Activated T-cell treated with anti-CD3 and anti-CD28 coated beads, Interleukin-2, amount 50 U/mL, for 48 hours (primary cell): Measurements from ENCODE around the gene SLC22A7.

Experiments
- DNase-seq, 2 experiments: peaks; one replicate each; pipeline ENCODE4 v3.0.0-alpha.2; 2020

Gene SLC22A7

DNA sequence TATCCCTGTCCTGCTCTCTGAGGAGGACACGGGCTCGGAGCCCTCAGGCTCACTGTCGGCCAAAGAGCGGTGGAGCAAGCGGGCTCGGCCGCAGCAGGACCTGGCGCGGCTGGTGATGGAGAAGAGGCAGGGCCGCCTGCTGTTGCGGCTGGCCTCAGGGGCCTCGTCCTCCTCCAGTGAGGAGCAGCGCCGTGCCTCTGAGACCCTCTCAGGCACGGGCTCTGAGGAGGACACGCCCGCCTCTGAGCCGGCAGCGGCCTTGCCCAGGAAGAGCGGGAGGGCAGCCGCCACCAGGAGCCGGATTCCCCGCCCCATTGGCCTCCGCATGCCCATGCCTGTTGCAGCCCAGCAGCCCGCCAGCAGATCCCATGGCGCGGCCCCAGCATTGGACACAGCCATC lies 14.2 kb upstream of the SLC22A7 start:
- no peak for DNase-seq

DNA sequence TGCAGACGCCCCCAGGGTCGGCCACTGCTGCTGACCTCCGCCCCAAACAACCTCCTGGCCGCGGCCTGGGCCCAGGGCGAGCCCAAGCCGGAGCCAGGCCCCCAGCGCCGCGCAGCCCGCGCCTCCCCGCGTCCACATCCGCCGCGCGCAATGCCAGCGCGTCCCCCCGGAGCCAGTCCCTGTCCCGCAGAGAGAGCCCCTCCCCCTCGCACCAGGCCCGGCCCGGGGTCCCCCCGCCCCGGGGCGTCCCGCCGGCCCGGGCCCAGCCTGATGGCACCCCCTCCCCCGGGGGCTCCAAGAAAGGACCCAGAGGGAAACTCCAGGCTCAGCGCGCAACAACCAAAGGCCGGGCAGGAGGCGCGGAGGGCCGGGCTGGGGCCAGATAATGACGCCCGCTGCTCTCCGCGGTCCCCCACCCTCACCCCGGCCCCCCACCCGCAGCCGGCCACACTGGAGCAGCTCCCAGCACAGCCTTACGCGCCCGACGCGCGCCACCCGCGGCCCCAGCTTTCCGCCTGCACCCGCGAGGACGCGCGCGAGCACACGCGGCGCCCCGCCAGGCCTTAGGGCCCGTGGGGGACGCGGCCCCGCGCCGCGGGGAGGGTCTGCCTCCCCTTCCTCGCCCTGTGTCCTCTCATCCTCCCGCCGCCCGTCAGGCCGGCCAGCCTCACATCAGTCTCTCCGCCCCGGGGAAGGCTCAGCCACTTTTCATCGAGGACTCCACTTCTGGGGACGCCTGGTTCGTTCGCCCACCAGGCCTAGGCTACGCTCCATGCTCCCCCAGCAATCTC lies 12.9 kb upstream of the SLC22A7 start:
- DNase-seq = no peak

DNA sequence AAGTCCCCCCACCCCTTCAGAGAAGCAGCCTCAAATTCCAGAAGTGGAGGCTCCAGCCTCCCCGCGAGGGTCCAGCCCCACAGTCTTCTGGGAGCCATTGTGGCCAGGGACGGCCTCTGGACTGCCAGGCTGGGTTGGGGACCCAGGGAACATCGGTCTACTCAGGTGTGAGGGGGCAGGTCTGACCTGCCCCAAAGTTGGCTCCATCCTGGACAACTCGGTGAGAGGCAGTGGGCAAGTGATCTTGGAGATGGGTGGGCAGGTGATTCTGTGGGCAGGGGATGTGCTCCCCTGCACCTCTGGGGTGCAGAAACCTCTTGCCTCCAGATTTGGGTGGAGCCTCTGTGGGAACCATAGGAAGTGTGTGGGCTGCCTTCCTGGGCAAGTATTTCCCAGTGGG lies 12.2 kb upstream of the SLC22A7 start:
- no peak for DNase-seq

DNA sequence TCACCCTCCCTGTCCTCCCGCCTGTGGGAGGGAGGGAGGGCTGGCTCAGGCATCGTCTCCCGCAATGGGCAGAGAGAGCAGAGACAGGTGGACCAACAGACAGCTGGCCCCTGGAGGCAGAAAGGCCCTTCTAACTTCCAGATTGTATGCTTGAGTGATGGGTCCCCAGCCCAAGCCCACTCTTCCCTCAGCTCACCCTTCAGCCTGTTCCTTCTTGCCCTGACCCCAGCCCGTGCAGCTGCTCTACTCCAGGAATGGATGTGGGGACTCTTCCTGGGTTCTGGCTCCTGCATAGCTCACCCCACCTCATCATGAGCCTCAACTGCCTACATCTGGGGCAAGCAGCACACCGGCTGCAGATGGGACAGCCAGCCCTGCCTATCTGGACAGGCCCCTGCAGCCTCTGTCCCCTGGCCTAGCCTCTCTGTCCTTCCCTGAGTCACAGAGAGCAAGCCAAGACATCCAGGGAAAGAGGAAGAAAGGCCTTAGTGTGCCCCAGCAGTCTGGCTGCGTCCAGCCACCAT lies 11.5 kb upstream of the SLC22A7 start:
- DNase-seq = no peak

DNA sequence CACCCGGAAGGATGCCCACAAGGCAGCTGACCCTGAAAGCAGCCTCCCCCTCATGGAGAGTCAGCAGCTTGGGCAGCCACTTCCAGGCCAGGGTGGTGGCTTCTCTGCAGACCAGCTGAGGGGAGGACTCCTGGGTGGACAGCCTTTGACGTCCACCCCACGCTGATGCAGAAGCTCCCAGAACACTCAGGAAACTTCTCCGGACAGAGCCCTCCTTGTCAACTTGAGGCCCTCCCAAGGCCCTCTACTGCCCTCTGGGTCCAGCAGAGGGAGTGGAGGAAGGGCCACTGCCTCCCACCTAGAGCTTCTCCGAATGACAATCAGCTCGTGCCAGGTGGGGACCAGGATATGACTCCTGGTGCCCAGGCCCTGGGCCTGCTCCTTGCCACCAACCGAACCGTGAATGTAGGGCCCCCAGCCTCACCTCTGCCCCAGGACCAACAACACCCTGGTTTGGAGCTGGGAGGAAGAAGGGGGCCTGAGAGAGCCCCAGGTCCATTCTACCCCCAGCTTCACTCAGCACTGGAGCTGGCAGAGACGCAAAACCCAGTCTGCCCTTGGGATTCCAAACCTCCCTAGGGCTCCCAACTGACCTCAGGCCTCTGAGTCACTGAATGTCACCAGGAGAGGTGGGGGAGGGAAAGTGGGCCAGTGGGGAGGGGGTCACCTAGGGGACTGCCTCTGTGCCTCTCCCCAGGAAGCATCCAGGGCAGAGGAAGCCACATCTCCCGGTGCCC lies 10.9 kb upstream of the SLC22A7 start:
- no peak for DNase-seq

DNA sequence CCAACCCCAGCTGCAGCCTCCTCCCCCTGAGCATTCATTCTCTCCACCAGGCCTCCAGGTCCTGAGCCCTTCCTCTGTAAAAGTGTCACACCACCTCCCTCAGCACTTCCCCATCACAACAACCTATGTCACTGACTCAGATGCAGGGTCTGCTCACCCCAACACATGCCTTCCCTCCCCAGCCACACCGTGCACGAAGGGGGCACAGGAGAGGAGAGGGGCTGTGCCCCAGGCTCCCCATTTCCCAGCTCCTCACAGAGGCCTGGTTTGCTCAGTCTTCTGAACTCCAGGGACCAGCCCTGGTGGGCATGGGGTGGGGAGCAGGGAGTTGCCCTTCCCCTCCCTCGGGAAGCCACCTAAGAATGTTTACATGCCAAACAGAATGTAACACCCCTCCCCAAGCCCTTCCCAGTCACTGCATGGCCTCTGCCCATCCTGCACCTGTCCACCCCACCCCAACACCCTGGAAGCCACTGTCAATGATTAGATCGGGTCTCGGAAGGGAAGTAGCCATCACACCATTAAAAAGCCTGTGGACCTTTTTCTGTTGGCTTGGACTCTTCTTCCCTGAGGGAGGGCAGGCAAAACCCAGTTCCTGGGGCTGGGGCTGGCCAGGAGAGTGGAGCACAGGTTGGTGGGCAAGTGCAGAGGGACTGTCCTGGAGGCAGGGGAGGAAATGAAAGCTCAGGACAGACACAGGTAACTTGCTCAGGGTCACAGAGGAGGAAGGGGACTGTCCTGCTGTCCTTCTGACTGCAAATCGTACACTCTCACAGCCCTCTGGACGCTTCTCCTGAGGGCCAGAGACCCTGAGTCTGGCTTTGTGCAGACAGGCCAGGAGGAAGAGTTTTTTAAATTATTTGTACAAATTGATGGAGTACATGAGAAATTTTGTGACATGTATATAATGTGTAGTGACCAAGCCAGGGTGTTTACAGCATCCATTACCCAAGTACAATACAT lies 10.1 kb upstream of the SLC22A7 start:
- DNase-seq = no peak

DNA sequence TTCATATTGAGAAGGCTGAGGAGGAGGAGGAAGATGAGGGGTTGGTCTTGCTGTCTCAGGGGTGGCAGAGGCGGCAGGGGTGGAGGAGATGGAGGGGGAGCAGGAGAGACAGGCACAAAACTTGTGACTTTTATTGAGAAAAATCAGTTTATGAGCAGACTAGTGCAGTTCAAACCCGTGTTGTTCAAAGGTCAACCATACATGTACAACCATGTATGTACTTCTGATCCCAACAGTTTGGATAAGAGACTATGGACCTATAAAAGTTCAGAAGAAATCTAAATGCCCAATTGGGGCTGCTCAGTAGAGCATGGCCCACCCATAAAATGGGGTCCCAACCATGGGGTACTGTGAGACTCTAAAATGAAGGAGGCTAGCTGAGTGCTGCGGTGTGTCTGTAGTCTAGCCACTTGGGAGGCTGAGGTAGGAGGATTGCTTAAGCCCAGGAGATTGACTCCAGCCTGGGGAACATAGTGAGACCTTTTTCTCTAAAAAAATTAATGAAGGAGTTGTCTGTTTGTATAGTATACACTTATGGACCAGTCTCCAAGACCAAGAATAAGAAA lies 7.6 kb upstream of the SLC22A7 start:
- DNase-seq = no peak

DNA sequence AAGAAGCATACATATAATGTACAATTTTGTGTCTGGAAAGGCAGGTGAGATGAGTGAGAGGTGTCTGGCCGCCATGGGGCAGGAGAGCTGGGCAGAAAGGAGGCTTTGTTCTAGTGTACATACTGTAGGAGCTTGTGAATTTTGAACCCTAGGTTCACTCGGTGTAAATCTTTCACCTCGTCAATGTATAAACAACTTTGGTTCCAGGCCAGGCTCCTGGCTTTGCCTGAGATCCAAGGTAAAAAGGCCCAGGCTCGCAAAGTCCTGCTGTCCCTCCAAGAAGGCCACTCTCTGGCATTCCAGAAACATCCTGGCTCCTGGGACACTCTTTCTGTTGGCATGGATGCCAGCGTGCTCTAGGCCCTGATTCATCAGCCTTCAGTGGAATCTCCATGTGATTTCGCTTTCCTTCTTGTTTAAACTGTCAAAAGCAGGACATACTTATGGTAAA lies 7.1 kb upstream of the SLC22A7 start:
- DNase-seq = no peak

DNA sequence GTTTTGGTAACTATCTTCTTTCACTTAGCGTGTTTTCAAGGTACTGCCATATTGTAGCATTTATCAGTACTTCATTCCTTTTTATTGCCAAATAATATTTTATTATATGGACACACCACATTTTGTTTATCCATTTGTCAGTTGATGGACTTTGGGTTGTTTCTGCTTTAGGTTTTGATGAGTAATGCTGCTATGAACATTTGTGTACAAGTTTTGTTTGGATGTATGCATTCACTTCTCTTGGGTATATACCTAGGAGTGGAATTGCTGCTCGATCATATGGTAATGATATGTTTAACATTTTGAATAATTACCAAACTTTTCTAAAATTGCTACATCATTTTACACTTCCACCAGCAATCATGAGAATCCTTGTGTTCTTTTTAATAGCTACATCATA lies 6.4 kb upstream of the SLC22A7 start:
- DNase-seq = no peak

DNA sequence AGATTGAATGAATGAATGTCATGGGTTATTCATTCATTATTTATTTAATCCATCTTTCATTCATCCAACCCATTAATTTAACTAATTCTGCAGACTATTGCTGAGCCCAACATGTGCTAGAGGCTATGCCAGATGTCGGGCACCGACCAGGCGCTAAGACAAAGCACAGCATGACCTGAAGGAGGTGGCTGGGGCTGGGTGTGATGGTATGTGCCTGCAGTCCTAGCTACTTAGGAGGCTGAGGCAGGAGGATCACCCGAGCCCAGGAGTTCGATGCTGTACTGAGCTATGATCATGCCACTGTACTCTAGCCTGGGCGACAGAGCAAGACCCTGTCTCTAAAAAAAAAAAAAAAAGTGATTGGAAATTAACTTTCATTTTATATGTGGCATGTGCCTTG lies 5.7 kb upstream of the SLC22A7 start:
- DNase-seq = no peak

DNA sequence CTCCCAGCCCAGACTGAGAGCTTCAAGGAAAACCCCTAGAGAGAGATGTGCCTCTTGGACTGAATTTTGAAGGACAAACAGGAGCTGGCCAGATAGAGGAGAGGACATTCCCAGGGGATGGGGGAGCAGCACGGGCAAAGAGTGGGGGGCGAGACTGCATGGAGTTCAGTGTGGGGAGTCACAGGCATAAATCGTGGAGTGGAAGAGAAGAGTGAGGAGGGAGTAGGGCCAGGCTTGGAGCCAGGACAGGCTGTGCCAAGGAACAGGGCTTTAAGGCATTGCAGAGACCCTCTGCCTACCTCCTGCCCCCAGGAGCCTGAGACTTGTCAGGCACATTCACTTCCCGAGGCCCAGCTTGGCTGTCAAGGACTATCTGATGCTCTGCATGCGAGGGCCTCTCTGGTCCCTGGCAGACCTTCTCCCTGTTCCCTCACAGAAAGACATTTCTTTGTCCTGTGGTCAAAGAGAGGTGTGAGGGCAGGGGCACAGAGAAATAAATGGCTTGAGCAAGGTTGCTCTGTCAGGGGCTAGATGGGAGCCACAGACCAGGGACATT lies 5.2 kb upstream of the SLC22A7 start:
- DNase-seq = no peak

DNA sequence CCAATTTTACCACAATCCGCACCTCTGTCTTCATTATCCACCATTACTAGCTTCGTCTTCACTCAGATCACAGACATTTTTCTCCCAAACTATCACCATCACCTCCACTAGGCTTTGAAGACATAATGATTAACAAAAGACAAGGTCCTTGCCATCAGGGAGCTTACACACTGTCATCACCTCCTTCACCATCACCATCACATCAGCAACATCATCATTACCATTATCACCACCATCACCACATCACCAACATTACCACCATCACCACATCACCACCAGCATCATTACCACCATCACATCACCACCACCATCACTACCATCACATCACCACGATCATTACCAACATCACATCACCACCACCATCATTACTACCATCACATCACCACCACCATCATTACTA lies 4.4 kb upstream of the SLC22A7 start:
- DNase-seq = no peak

DNA sequence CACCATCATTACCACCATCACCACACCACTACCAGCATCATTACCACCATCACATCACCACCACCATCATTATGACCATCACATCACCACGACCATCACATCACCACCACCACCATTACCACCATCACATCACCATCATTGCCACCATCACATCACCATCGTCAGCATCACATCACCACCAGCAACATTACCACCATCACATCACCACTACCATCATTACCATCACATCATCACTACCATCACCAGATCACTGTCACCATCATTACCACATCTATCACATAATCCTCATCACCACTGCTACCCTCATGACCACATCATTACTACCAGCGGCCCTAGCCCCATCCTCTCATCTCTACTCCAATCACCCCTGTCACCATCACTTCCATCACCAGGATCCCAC lies 3.5 kb upstream of the SLC22A7 start:
- no peak for DNase-seq

DNA sequence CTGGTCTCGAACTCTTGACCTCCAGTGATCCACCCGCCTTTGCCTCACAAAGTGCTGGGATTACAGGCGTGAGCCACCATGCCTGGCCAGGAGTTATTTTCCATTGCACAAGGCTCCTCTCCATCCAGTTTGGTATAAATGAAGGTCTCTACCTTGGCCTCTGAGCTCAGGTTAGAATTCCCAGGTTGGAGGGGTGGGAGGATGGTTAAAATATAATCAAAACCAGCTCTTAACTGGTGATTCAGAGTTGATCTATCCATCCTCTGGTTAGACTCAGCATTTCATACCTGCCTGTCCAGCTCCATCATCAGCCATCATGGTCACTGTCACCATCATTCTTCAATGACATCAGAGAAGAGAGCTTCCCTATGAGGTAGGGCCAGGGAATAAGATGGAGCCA lies 2.6 kb upstream of the SLC22A7 start:
- DNase-seq = no peak

DNA sequence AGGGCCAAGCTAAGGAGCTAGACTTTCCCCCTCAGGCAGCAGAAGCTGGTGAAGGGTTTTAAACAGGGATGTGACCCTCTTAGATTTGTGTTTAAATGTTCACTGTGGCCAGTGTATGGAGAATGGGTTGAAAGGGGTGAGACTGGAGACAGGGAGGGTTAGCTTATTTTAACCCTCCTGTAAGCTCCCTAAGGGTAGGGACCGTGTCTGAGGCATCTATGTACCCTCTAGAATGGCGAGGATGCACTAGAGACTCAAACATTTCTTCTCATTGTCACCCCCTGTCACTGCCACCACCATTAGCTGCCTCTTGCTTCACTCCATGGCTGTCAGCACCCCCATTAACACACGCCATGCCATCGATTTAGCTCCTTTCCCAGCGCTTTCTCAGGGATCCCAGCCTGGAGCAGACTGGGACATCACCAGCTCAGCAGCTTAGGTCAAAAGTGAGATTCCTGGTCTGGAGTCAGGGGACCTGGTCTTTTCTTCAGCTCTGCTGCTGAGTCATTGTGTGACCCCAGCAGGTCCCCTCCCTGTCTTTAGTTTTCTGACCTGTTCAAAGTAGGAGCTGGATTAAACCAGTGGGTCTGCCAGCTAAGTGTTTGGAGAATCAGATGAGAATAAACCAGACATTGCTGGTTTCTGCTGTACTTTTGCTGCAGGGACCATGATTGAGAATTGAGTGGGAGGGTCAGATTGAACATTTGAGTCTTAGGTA lies 1.1 kb upstream of the SLC22A7 start:
- DNase-seq = no peak

DNA sequence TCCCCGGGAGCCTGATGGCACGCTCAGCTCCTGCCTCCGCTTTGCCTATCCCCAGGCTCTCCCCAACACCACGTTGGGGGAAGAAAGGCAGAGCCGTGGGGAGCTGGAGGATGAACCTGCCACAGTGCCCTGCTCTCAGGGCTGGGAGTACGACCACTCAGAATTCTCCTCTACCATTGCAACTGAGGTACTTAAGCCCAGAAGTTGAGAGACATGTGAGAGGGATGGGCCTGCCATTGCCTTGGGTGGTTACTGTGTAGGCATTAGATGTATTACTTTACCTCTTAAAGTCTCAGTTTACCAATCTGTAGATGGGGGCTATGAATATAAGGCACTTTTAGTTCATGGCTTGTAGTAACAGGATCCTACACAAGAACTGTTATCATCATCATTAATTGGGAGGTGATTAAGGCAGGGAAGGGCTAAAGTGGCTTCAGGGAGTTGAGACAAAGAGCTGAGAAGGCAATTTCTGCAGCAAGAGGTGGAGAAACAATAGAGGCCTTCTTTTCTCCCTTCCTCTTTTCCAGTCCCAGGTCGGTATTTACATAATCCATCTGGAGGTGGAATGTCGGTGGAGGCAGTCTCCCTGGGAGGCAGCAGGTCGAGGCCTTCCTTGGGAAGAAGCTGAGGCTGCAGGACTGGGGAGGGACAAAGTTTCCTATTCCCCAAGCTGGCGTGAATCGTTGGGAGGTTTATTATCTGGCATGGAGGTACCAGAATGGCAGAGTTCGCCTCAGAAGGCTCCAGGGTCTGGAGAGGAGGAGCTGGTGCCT lies 691 bp downstream of the SLC22A7 start:
- DNase-seq = no peak

DNA sequence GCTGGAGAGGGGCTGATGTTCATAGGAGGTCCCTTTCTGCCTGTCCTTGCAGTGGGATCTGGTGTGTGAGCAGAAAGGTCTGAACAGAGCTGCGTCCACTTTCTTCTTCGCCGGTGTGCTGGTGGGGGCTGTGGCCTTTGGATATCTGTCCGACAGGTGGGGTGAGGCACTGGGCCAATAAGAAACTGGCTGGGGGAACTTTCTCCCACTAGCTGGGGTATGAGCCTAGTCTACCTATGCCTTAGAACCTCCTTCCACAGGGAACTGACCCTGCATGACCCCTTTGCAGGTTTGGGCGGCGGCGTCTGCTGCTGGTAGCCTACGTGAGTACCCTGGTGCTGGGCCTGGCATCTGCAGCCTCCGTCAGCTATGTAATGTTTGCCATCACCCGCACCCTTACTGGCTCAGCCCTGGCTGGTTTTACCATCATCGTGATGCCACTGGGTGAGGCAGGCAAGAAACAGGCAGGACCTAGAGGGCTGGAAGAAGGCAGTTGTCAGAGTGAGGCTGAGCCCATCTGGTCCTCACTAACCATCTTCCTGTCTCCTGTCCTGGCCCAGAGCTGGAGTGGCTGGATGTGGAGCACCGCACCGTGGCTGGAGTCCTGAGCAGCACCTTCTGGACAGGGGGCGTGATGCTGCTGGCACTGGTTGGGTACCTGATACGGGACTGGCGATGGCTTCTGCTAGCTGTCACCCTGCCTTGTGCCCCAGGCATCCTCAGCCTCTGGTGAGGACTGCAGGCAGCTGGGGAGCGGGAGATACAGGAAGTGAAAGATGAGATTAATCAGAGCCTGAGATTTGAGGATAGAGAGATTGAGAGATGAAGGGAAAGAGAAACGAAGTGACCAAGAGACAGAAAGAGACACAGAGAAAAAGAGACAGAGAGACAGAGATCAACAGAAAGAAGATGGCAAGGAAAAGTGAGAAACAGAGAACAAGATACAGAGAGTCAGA lies 1.6 kb downstream of the SLC22A7 start:
- DNase-seq = peak in 1 of 2 experiments; percentile 9

DNA sequence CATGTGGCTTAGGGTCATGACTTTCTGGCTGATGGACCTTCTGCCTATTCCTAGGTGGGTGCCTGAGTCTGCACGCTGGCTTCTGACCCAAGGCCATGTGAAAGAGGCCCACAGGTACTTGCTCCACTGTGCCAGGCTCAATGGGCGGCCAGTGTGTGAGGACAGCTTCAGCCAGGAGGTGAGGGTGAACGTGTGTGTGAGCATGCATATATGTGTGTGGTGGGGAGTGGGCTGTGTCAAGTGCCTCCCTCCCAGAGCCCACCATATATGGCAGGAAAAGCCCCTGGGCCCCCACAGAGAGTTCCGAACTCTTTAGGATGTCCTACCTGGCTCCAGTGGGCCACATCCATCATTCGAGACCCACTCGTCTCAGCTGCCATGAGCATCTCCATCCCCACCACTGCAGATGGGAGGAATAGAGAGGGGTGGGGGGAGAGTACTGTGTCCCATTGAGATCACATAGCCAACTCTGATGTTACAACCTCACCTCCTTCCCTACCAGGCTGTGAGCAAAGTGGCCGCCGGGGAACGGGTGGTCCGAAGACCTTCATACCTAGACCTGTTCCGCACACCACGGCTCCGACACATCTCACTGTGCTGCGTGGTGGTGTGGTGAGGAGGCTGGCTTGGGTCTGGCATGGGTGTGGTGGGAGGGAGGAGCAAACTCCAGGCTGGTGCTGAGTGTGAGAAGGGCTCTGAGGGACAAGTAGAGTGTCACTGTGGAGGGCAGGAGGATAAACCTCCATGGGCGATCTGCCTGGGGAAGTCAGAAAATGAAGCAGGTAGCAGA lies 3.2 kb downstream of the SLC22A7 start:
- DNase-seq = no peak

DNA sequence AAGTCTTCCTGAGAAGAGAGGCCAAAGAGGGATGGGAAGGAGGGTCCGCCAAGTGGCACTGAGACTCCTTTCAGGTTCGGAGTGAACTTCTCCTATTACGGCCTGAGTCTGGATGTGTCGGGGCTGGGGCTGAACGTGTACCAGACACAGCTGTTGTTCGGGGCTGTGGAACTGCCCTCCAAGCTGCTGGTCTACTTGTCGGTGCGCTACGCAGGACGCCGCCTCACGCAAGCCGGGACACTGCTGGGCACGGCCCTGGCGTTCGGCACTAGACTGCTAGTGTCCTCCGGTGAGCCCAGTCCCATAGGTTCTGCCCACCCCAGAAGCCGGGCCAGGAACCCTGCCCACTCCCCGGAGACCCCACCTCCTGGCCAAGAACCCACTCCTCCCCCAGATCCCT lies 4.1 kb downstream of the SLC22A7 start:
- no peak for DNase-seq
